Uterus (tissue), 4 donors: ENCODE measurements around the gene ADD2. TPM values are rescaled to one million over a fixed set of nuclear protein-coding genes. Genes with fewer than 3 reads are reported as not detected.

ENCODE experiments used
- DNase-seq, 2 donors: peaks; one replicate each; pipeline ENCODE4 v3.0.0-alpha.2; 2019 to 2020
- H3K27ac ChIP-seq, 2 donors: fragments of 200-600 bp; sonication (generic); 1 replicate in 1 of 2; 2 replicates in 1 of 2; pipeline ENCODE4 v1.5.1; 2016 to 2018
- H3K27me3 ChIP-seq, 2 donors: fragments of 200-600 bp; sonication (generic); one replicate each; pipeline ENCODE4 v1.5.1; 2018 to 2019; ENCODE audit warnings: control low read depth in 1 of 2
- H3K36me3 ChIP-seq, 2 donors: fragments of 200-600 bp; sonication (generic); one replicate each; pipeline ENCODE4 v1.5.1; 2019; ENCODE audit warnings: control low read depth in 1 of 2
- H3K4me1 ChIP-seq, 2 donors: fragments of 200-600 bp; sonication (generic); one replicate each; pipeline ENCODE4 v1.5.1; 2018 to 2019; ENCODE audit warnings: control low read depth in 1 of 2
- H3K4me3 ChIP-seq, 2 donors: fragments of 200-600 bp; sonication (generic); 1 replicate in 1 of 2; 2 replicates in 1 of 2; pipeline ENCODE4 v1.5.1; 2018 to 2019; ENCODE audit warnings: mild to moderate bottlenecking in 1 of 2
- H3K9me3 ChIP-seq, 2 donors: fragments of 200-600 bp; sonication (generic); one replicate each; pipeline ENCODE4 v1.5.1; 2019; ENCODE audit warnings: control low read depth in 1 of 2
- CTCF ChIP-seq, 4 experiments: fragments of 200-600 bp in 2 of 4; fragments of 450-650 bp in 2 of 4; sonication (generic) in 2 of 4; IDR thresholded peaks; one replicate each; pipeline ENCODE4 v1.5.1; 2016 to 2019; ENCODE audit warnings: antibody characterized with exemption in 4 of 4, mild to moderate bottlenecking in 2 of 4, moderate library complexity in 1 of 4
- POLR2A ChIP-seq, 2 donors: fragments of 450-650 bp; IDR thresholded peaks; one replicate each; pipeline ENCODE4 v1.6.1; 2016; ENCODE audit warnings: antibody characterized with exemption in 2 of 2, mild to moderate bottlenecking in 1 of 2, moderate library complexity in 1 of 2
- intact Hi-C: fragments of 100-400 bp; cut with DNase I; formaldehyde crosslinking; loops from one replicate; pipeline ENCODE4 v1.15.1; 2023; ENCODE audit warnings: low total_unique reads
- total RNA-seq, 4 donors: library from RNA; depleted of rRNA in 3 of 4; stranded (reverse); fragments of >200 nt in 3 of 4; gene quantifications; one replicate each; pipeline versions ENCODE4 v1.1.0 to v1.2.4, GENCODE V29; 2014 to 2023
- donor health status: DM: yes; HTN: yes; CAD: no.

Gene ADD2
- total RNA-seq, 4 donors from 2014 or later = 0.51 to 5.2 (median 2.6) TPM

DNA sequence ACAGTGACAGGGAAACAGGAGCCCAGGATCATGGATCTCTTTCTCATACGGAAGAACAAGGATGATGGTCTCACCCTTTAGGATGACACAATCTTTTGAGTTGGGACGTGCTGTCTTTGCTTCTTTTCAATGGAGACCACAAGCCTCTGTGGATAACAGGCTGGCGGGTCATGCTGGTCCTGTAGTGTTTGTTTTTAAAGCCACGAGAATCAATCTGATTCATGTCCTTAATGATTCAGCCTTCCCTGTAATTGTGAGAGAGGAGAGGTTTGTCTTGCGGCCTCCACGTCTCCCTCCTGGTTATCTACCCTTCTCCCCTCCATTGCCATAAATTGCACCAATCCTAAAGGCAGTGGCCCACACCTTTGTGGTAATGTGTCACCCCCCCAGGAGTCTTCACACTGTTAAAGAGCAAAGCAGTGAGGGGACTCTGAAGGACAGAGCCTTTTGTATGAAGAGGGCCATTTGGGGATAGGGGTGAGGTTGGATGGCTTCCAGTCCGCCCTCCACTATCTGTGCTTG lies 126.7 kb downstream of the ADD2 start:
- no peaks in the 10 kb centered on the region for H3K36me3 ChIP-seq
- no peak overlapping the region for H3K27ac ChIP-seq
- no peaks in the 10 kb centered on the region for H3K27me3 ChIP-seq
- H3K9me3 ChIP-seq = no peaks in the 10 kb centered on the region
- intact Hi-C loops = no loop called here
- TF ChIP-seq POLR2A (IDR thresholded peaks at IDR 0.05) = no peak
- no peak for TF ChIP-seq CTCF (IDR thresholded peaks at IDR 0.05)
- no peaks in the 10 kb centered on the region for H3K4me1 ChIP-seq
- H3K4me3 ChIP-seq = no peak overlapping the region
- no peak for DNase-seq

DNA sequence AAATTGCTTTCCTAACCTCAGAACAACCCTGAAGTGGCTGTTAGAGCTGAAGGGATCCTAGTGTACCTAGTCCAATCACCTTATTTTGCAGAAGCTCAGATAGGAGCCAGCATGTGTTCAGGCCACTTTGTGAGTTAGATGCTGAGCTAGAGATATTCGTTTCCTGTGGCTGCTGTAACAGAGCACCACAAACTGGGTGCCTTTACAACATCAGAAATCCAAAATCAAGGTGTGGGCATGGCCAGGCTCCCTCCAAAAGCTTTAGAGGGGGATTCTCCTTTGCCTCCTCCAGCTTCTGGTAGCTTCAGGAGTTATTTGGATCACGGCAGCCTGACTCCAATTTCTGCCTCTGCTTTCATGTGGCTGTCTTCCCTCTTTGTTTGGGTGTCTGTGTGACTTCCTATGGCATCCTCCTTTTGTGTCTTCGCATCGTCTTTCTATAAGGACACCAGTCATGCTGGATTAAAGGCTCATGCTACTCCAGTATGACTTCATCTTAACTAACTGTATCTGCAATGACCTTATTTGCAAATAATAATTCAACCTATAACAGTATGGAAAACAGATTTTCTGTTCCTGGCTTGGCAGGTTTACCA lies 128.1 kb downstream of the ADD2 start:
- DNase-seq = no peak
- intact Hi-C loops = no loop called here
- no peaks in the 10 kb centered on the region for H3K27me3 ChIP-seq
- no peak overlapping the region for H3K4me3 ChIP-seq
- no peak overlapping the region for H3K27ac ChIP-seq
- no peaks in the 10 kb centered on the region for H3K4me1 ChIP-seq
- no peaks in the 10 kb centered on the region for H3K9me3 ChIP-seq
- no peaks in the 10 kb centered on the region for H3K36me3 ChIP-seq
- TF ChIP-seq POLR2A (IDR thresholded peaks at IDR 0.05) = no peak
- TF ChIP-seq CTCF (IDR thresholded peaks at IDR 0.05) = no peak

GRCh38 chr2:70638561-70638960 lies 129.4 kb downstream of the ADD2 start:
- intact Hi-C loops = no loop called here
- no peak for DNase-seq

DNA sequence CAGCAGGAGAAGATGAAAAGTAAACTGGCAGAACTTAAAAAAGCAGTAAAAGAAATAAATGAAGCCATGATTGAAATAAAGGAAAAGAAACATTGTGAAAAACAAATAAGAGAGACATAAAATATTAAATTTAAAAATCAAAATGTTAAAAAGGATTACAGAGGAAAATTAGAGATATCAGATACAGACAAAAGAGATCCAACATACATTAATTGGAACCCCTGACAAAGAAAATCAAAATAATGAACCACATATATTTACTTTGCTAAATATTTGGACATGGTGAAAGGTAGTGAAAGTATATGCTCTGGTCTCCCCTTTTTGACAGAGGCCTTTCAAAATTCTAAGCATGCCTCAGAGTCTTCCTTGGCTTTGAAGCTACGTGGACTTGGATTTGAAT lies 134.5 kb downstream of the ADD2 start:
- DNase-seq = no peak
- no peak for TF ChIP-seq CTCF (IDR thresholded peaks at IDR 0.05)
- no peak for TF ChIP-seq POLR2A (IDR thresholded peaks at IDR 0.05)

More at GRCh38 chr2:70638561-70638960, 129.4 kb downstream of the ADD2 start:
- Histone ChIP-seq H3K36me3 (no peaks in the 10 kb centered on the region), H3K4me3 (no peak overlapping the region), H3K9me3 (no peaks in the 10 kb centered on the region), H3K4me1 (no peaks in the 10 kb centered on the region), H3K27me3 (peaks cover 0 to 5% of the 10 kb centered on the region in 2 donors), H3K27ac (no peak overlapping the region)
- no peak for TF ChIP-seq POLR2A (IDR thresholded peaks at IDR 0.05)
- no peak for TF ChIP-seq CTCF (IDR thresholded peaks at IDR 0.05)

DNA sequence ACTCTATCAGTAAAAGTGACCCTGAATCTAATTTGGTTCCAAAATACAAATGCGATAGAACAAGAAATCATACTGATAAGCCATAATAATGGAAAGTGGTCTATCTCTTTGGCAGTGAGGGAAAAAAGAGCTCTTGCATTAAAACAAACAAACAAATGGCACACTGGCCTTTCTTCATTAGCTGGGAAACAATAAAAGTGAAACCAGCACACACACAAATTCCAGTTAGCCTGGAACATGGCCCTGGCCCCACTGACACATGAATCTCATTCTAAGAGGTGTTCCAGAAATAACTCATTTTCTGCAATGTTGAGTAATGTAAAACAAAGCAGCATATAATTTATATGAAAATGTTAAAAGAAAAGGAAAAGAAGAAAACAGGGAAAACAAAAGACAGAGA lies 135.0 kb downstream of the ADD2 start:
- DNase-seq = no peak
- Histone ChIP-seq H3K36me3 (no peaks in the 10 kb centered on the region), H3K4me1 (no peaks in the 10 kb centered on the region), H3K27ac (no peak overlapping the region), H3K4me3 (no peak overlapping the region), H3K9me3 (no peaks in the 10 kb centered on the region), H3K27me3 (peaks cover 0 to 5% of the 10 kb centered on the region in 2 donors)
- TF ChIP-seq POLR2A (IDR thresholded peaks at IDR 0.05) (no peak), CTCF (IDR thresholded peaks at IDR 0.05) (no peak)
- intact Hi-C loops = no loop called here

More for the DNA sequence above, 134.5 kb downstream of the ADD2 start:
- intact Hi-C loops = no loop called here
- no peak overlapping the region for H3K4me3 ChIP-seq
- H3K9me3 ChIP-seq = no peaks in the 10 kb centered on the region
- H3K27ac ChIP-seq = no peak overlapping the region
- no peaks in the 10 kb centered on the region for H3K36me3 ChIP-seq
- H3K27me3 ChIP-seq = peaks cover 0 to 5% of the 10 kb centered on the region in 2 donors
- H3K4me1 ChIP-seq = no peaks in the 10 kb centered on the region
